HK-2 (cell line): ENCODE results near the gene OR5H1.
"Not testable (repeated sequence)": the region's sequence is repeated elsewhere in the genome, so short reads cannot be mapped to it uniquely, and the experiment has no call there.

Experiments
- DNase-seq: peaks from one replicate; pipeline ENCODE4 v3.0.0-alpha.2; 2018; ENCODE audit not compliant: unreplicated experiment

The OR5H1 gene

GRCh38 chr3:98130421-98130820 is at the start of gene OR5H1:
Gene OR5H1 (plus strand): TSS chr3:98130721. CDS start chr3:98132698, 1,977 bp downstream.
- no peak for DNase-seq

- DNase-seq, result no peak
Measured at GRCh38 chr3:98086873-98087272, 43.6 kb upstream of the OR5H1 start, which contains the start of gene OR5AC2. Gene OR5AC2 (plus strand): TSS chr3:98087173. CDS start chr3:98087173, 0 bp downstream.

- no peak for DNase-seq
Measured at GRCh38 chr3:98095882-98096281, 34.6 kb upstream of the OR5H1 start.

GRCh38 chr3:98099848-98100247 is 30.7 kb upstream of the OR5H1 start:
- no peak for DNase-seq

- no peak for DNase-seq
Measured at GRCh38 chr3:98108162-98108561, 22.4 kb upstream of the OR5H1 start.

- no peak for DNase-seq
Measured at GRCh38 chr3:98109807-98110549, 20.5 kb upstream of the OR5H1 start.

- DNase-seq, result no peak
Measured at GRCh38 chr3:98110550-98110908, 20.0 kb upstream of the OR5H1 start.

GRCh38 chr3:98114264-98114663 is 16.3 kb upstream of the OR5H1 start:
- DNase-seq, result no peak

GRCh38 chr3:98115717-98116116 is 14.8 kb upstream of the OR5H1 start:
- DNase-seq, result no peak

- no peak for DNase-seq
Measured at GRCh38 chr3:98136631-98137030, 6.1 kb downstream of the OR5H1 start.

- DNase-seq, result not testable (repeated sequence)
Measured at GRCh38 chr3:98137826-98138557, 7.5 kb downstream of the OR5H1 start.

GRCh38 chr3:98140531-98140930 is 10.0 kb downstream of the OR5H1 start:
- no peak for DNase-seq

- no peak for DNase-seq
Measured at GRCh38 chr3:98147179-98147578, 16.7 kb downstream of the OR5H1 start, which contains the start of gene OR5H14. Gene OR5H14 (plus strand): TSS chr3:98147479. CDS start chr3:98149386, 1,907 bp downstream.

GRCh38 chr3:98148751-98149150 is 18.2 kb downstream of the OR5H1 start:
- DNase-seq, result no peak

GRCh38 chr3:98149456-98149855 is 18.9 kb downstream of the OR5H1 start:
- not testable (repeated sequence) for DNase-seq

- DNase-seq, result no peak
Measured at GRCh38 chr3:98151241-98151640, 20.7 kb downstream of the OR5H1 start.

GRCh38 chr3:98166396-98166795 is 35.9 kb downstream of the OR5H1 start, which contains the start of gene OR5H15:
Gene OR5H15 (plus strand): TSS chr3:98166696. CDS start chr3:98168700, 2,004 bp downstream.
- no peak for DNase-seq

- DNase-seq, result no peak
Measured at GRCh38 chr3:98171071-98171470, 40.5 kb downstream of the OR5H1 start.

- DNase-seq, result no peak
Measured at GRCh38 chr3:98172621-98173020, 42.1 kb downstream of the OR5H1 start.

GRCh38 chr3:98180319-98180890 is 49.9 kb downstream of the OR5H1 start:
- DNase-seq, result no peak

- DNase-seq, result no peak
Measured at GRCh38 chr3:98182196-98182595, 51.7 kb downstream of the OR5H1 start.

GRCh38 chr3:98185180-98185579 is 54.7 kb downstream of the OR5H1 start:
- DNase-seq, result no peak
